Measurements from ENCODE around the gene SF3A2. TPM values are rescaled to one million over a fixed set of nuclear protein-coding genes. Genes with fewer than 3 reads are reported as not detected.

The SF3A2 gene
- total RNA-seq, 2 experiments from 2014 or later: 123 to 134 TPM

DNA sequence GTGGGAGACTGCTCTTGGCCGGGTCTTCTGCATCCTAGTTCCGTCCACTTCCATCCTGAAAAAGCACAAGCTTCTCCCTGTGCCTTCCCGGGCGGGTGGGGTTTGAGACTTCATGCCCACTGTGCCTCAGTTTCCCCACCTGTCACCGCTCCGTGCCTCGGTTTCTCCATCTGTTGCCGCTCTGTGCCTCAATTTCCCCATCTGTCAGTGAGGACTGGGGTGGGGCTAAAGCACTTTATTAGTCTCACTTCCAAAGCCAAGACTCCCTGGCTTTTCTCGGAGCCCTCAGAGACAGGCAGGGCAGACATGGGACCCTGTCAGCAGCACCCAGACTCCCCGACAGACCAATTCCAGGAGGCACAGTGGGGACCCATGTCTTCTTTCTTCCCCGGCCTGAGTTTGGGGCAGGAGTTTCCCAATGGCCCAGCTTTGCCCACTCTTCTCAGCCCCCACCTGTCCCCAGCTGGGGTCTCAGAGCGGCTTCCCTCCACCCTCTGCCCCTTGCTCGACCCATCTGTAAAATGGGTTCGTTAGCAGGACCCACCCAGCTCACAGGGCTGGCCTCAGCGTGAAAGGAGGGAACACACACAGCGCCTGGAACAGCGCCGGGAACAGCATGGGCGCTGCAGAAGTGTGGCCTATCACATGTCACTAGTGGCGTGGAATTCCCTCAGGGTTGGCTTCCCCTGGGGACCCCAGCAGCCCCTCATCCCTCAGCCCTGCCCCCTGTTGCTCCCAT is 49.9 kb downstream of the SF3A2 start:
- Mint-ChIP-seq H3K9me3 (no peaks in the 10 kb centered on the region), H3K36me3 (no peaks in the 10 kb centered on the region), H3K27me3 (peaks cover 8% of the 10 kb centered on the region), H3K27ac (no peak overlapping the region), H3K4me3 (no peak overlapping the region), H3K4me1 (ENCODE audit: low read depth) (peaks cover 35% of the 10 kb centered on the region)
- no peak for DNase-seq
- ChIA-PET POLR2A (no interaction called here), CTCF (interaction anchor here (0.7 to 1.1 kb wide), 4 partner anchors 13 to 106 kb away, joined by 3 to 4 read pairs (median 3); no protein-coding TSS in a partner anchor)
- intact Hi-C loops (cut with micrococcal nuclease): no loop called here

DNA sequence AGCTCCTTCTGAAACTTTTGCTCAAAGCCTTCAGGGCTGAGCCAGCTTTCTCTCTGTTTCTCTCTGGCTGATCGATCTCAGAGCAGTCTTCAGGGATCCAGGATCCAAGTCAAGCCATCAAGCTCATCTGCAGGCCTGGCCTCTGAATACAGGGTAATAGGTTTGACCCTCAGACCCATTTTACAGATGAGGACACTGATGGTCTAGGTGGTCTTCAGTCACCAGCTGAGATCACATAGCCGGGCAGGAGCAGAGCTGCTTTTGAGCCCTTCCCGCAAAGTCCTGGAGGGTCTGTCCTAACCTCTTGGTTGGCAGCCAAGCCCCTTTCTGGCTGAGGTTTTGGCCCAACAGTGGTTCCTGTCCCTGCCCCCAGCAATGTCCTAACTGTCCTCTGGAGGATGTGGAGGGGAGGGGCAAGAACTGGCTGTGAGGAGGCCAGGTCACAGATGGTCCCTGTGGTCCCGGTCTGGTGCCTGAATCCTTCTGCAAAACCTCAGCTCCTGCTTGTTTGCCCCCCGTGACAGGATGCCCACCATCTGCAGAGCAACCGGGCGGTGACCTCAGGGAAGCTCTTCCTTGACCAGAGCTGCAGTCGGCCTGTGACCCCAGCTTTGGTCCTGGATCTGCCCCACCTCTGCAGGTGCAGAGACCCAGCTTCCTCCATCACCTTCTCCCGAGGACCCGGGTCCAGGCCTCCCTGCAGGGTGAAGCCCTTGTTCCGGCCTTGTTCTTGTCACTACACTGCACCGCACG is 51.1 kb downstream of the SF3A2 start:
- Mint-ChIP-seq H3K4me3 (no peak overlapping the region), H3K4me1 (ENCODE audit: low read depth) (peaks cover 24% of the 10 kb centered on the region), H3K9me3 (no peaks in the 10 kb centered on the region), H3K36me3 (no peaks in the 10 kb centered on the region), H3K27me3 (peaks cover 8% of the 10 kb centered on the region), H3K27ac (no peak overlapping the region)
- ChIA-PET POLR2A (no interaction called here), CTCF (interaction anchor here (1.1 to 2.0 kb wide), 4 partner anchors 13 to 326 kb away, joined by 4 to 10 read pairs (median 6); no protein-coding TSS in a partner anchor)
- DNase-seq: no peak
- intact Hi-C loops (cut with micrococcal nuclease): no loop called here

DNA sequence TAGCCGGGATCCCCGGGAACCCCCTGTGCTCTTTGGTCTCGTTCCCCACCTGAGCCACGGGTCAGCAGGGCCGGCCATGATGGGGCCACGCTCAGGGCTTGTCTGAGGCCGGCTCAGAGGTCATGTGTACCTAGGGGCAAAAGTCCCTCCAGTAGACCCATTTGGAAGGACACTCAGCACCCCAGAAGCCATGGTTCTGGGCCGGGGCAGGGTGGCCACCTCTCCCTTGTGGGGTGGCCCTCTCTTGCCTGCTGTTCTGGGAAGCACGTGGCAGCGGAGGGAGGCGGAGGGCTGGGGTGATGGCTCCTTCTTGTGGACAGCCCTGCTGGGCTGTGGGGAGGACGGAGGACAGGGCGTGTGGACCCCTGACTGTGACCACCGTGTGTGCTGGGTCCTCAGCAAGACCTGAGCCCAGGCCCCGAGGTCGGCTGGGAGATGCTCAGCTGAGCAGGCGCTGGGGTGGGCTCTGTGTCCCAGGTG is 51.8 kb downstream of the SF3A2 start:
- Mint-ChIP-seq H3K4me3 (peak overlapping the region; percentile 70), H3K27ac (no peak overlapping the region), H3K27me3 (peaks cover 8% of the 10 kb centered on the region), H3K36me3 (no peaks in the 10 kb centered on the region), H3K4me1 (ENCODE audit: low read depth) (peaks cover 21% of the 10 kb centered on the region), H3K9me3 (no peaks in the 10 kb centered on the region)
- ChIA-PET CTCF (interaction anchor here (0.7 to 2.0 kb wide), 6 partner anchors 13 to 349 kb away, joined by 3 to 10 read pairs (median 4); no protein-coding TSS in a partner anchor), POLR2A (interaction anchor here (0.8 kb wide), 1 partner anchor 265 kb away, joined by 3 read pairs; no protein-coding TSS in a partner anchor)
- intact Hi-C loops (cut with micrococcal nuclease): no loop called here
- DNase-seq: no peak

DNA sequence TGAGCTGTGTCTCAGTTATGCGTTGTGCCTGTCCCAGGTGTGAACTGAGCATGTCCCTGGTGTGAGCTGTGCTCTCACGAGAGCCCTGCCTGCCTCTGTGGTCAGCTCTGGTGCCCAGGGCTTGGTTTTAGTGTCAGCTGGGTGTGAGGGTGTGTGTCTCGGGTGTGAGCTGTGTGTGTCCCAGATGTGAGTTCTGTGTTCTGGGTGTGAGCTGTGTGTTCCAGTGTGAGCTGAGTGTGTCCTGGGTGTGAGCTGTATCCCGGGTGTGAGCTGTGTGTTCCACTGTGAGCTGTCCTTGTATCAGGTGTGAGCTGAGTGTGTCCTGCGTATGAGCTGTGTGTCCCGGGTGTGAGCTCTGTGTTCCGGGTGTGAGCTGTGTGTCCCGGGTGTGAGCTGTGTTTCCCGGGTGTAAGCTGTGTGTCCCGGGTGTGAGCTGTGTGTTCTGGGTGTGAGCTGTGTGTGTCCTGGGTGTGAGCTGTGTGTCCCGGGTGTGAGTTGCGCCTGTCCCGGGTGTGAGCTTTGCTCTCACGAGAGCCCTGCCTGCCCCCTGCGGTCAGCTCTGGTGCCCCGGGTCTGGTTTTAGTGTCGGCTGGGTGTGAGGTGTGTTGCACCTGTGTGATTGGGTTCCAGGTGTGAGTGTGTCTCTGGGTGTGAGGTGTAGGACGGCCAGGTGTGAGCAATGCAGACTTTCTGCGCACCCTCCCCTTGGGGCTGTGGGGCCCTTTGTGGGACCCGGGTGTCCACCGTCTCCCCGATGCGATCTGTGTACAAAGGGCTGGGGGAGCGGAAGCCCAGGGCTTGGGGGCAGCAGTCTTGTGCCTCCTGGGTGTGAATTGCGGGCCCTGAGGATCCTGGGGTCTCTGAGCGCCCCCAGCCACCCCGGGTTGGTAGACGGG is 52.4 kb downstream of the SF3A2 start:
- Mint-ChIP-seq H3K4me1 (ENCODE audit: low read depth) (peaks cover 21% of the 10 kb centered on the region), H3K27ac (no peak overlapping the region), H3K4me3 (peak overlapping the region; percentile 70), H3K9me3 (no peaks in the 10 kb centered on the region), H3K27me3 (peaks cover 8% of the 10 kb centered on the region), H3K36me3 (no peaks in the 10 kb centered on the region)
- ChIA-PET CTCF (interaction anchor here (0.7 to 2.0 kb wide), 7 partner anchors 14 to 348 kb away, joined by 3 to 10 read pairs (median 4); no protein-coding TSS in a partner anchor), POLR2A (interaction anchor here (0.8 to 1.0 kb wide), 2 partner anchors 39 to 264 kb away, joined by 3 to 4 read pairs; partner anchors contain the start of genes LSM7 and SPPL2B)
- intact Hi-C loops (cut with micrococcal nuclease): no loop called here
- DNase-seq: no peak

DNA sequence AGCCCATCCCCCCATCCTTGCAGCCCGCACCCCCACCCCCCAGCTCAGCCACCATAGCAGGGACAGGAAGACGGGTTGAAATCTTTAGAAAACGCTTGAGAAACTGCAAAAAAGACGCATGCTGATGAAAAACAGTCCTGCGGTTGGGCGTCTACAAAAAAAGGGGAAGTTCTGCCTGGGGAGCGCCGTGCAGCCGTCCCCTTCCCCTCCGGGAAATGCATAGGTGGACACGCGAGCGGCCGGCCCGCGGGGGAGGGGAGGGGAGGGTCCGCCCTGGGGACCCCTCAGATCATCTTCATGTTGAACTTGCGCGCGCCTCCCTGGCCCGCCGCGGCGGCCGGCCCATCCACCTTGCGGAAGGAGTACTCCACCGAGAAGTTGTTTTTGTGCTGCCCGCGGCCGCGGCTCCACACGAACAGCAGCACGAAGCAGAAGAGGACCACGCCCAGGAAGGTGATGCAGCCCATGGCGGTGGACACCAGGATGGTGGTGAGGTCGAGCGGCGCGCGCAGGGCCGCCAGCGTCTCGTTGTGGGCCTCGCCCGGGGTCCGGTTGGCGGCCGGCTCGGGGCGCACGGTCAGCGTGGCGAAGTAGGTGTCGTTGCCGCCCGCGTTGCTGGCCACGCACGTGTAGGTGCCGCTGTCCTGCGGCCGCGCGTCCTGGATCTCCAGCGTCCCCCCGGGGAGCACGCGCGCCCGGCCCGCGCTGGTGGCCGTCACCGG is 53.3 kb downstream of the SF3A2 start:
- Mint-ChIP-seq H3K4me3 (peak overlapping the region; percentile 70), H3K9me3 (no peaks in the 10 kb centered on the region), H3K27ac (no peak overlapping the region), H3K36me3 (no peaks in the 10 kb centered on the region), H3K27me3 (peaks cover 8% of the 10 kb centered on the region), H3K4me1 (ENCODE audit: low read depth) (peaks cover 21% of the 10 kb centered on the region)
- ChIA-PET POLR2A (interaction anchor here (1.0 kb wide), 1 partner anchor 38 kb away, joined by 4 read pairs; the partner anchor contains the start of genes LSM7 and SPPL2B), CTCF (interaction anchor here (1.0 to 1.6 kb wide), 3 partner anchors 15 to 347 kb away, joined by 3 to 10 read pairs (median 4); no protein-coding TSS in a partner anchor)
- peak; percentile 65 for DNase-seq
- intact Hi-C loops (cut with micrococcal nuclease): no loop called here

DNA sequence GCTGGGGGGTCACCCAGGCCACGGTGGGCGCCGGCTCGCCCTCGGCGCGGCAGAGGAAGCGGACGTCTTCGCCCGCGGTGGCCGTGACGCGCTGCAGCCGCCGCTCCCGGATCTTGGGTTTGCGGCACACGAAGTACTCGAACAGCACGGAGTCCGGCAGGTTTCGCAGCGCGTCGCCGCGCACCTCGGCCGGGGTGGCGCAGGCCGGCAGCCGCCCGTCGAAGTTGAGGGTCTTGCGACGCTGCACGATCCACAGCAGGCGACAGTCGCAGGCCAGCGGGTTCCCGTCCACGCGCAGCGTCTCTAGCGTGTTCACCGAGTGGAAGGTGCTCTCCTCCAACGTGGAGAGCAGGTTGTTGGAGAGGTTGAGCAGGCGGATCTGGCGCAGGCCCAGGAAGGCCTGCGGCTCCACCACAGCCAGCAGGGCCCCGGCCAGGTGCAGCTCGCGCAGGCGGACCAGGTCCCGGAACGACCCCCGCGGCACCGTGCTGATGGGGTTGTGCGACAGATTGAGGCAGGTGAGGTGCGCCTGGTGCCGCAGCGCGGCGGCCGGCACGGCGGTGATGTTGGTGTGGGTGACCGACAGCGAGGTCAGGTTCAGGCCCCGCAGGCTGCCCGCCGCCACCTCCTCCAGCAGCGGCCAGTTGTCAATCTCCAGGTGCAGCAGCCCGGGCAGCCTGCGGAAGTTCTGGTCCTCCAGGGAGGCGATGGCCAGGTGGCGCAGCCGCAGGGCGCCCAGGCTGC is 54.0 kb downstream of the SF3A2 start:
- H3K4me1 Mint-ChIP-seq (ENCODE audit: low read depth): peaks cover 21% of the 10 kb centered on the region
- ChIA-PET CTCF (interaction anchor here (0.5 kb wide), 1 partner anchor 14 kb away, joined by 3 read pairs; no protein-coding TSS in a partner anchor), POLR2A (interaction anchor here (1.3 kb wide), 1 partner anchor 37 kb away, joined by 4 read pairs; the partner anchor contains the start of genes LSM7 and SPPL2B)
- H3K36me3 Mint-ChIP-seq: no peaks in the 10 kb centered on the region
- H3K27me3 Mint-ChIP-seq: peaks cover 8% of the 10 kb centered on the region
- no peak overlapping the region for H3K27ac Mint-ChIP-seq
- H3K9me3 Mint-ChIP-seq: no peaks in the 10 kb centered on the region
- H3K4me3 Mint-ChIP-seq: peak overlapping the region; percentile 69
- intact Hi-C loops (cut with micrococcal nuclease): no loop called here
- peak; percentile 28 for DNase-seq

DNA sequence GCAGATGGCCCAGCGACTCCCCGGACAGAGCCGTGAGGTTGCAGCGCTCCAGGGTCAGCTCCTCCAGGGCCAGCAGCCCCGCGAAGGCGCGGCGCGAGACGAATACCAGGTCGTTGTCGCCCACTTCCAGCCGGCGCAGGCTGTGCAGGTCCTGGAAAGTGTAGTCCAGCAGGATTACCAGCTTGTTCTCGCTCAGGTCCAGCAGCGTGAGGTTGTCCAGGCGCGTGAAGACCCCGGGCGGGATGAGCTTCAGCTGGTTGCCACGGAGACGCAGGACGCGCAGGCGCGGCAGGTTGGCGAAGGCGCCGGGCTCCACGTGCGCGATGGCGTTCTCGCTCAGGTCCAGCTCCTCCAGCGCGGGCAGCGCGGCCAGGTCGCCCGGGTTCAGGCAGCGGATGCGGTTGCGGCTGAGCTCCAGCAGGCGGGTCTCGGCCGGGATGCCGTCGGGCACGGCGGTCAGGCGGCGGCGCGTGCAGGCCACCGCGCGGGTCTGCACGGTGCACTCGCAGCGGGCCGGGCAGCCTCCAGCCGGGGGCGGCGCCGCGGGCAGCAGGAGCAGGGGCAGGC is 54.6 kb downstream of the SF3A2 start:
- Mint-ChIP-seq H3K27ac (no peak overlapping the region), H3K27me3 (peaks cover 8% of the 10 kb centered on the region), H3K4me1 (ENCODE audit: low read depth) (peaks cover 21% of the 10 kb centered on the region), H3K36me3 (no peaks in the 10 kb centered on the region), H3K4me3 (peak overlapping the region; percentile 69), H3K9me3 (no peaks in the 10 kb centered on the region)
- intact Hi-C loops (cut with micrococcal nuclease): no loop called here
- ChIA-PET POLR2A (interaction anchor here (1.3 kb wide), 1 partner anchor 37 kb away, joined by 4 read pairs; the partner anchor contains the start of genes LSM7 and SPPL2B), CTCF (interaction anchor here (0.5 to 0.7 kb wide), 3 partner anchors 14 to 101 kb away, joined by 3 read pairs; no protein-coding TSS in a partner anchor)
- no peak for DNase-seq

DNA sequence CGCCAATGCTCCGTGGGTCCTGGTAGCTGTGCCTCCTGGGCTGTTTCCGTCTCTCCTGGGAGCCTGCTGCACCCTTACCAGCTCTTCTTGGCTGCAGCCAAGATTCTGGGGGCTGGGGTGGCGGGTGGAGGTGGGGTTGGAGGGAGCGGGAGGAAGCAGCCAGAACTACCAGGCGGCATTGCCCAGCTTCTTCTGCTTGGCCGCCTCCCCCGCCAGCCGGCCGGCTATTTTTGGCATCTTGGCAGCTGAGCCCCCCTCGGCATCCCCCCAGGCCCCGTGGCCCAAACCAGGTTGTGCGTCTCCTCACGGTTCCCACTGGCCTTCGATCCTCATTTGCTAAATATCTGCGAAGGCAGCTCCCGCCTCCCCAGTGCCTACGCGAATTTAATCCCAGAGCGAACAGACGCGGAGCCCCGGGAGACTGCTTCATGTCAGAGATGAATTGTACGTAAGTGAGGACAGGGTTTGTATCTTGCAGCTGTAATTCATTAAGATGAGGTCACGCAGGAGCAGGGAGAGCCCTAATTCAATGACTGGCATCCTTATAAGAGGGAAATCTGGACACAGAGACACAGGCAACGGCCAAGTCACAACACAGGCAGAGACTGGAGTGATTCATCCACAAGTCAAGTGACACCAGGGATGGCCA is 58.2 kb downstream of the SF3A2 start:
- Mint-ChIP-seq H3K27me3 (peaks cover 1% of the 10 kb centered on the region), H3K9me3 (no peaks in the 10 kb centered on the region), H3K4me3 (no peak overlapping the region), H3K27ac (no peak overlapping the region), H3K36me3 (no peaks in the 10 kb centered on the region), H3K4me1 (ENCODE audit: low read depth) (peaks cover 6% of the 10 kb centered on the region)
- intact Hi-C loops (cut with micrococcal nuclease): no loop called here
- ChIA-PET POLR2A (interaction anchor here (0.9 kb wide), 1 partner anchor 14 kb away, joined by 4 read pairs; no protein-coding TSS in a partner anchor), CTCF (no interaction called here)
- DNase-seq: no peak

DNA sequence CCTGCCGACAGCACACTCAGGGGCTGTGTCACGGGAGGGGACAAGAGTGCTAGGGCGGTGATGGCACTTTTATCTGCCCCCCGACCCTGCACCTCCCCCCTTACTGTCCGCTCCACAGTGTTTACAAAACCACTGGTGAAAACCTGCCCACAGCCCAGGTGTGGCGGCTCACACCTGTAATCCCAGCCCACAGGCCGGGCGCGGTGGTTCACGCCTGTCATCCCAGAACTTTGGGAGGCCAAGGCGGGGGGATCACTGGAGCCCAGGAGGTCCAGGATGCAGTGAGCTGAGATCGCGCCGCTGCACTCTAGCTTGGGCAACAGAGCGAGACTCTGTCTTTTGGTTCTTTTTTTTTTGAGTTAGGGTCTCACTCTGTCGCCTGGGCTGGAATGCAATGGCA is 59.5 kb downstream of the SF3A2 start:
- no peaks in the 10 kb centered on the region for H3K4me1 Mint-ChIP-seq (ENCODE audit: low read depth)

More for the DNA sequence above, 59.5 kb downstream of the SF3A2 start:
- no peak for DNase-seq
- no peaks in the 10 kb centered on the region for H3K36me3 Mint-ChIP-seq
- no peaks in the 10 kb centered on the region for H3K27me3 Mint-ChIP-seq
- H3K4me3 Mint-ChIP-seq: no peak overlapping the region
- no peaks in the 10 kb centered on the region for H3K9me3 Mint-ChIP-seq
- ChIA-PET CTCF (no interaction called here), POLR2A (no interaction called here)
- H3K27ac Mint-ChIP-seq: no peak overlapping the region
- intact Hi-C loops (cut with micrococcal nuclease): no loop called here
